Measurements from ENCODE around the gene SYNPO2.

- TF ChIP-seq CTCF (IDR thresholded peaks at IDR 0.05) = no peak
- TF ChIP-seq POLR2A (IDR thresholded peaks at IDR 0.05) = no peak
- no peak for TF ChIP-seq POLR2AphosphoS5 (IDR thresholded peaks at IDR 0.05; ENCODE audit: insufficient read depth in 1 of 2, low read depth in 1 of 2)
Observed at GRCh38 chr4:119100655-119101054, 212.0 kb downstream of the SYNPO2 start.

All from vagina (tissue), 2 donors.